IPS DF 4.7 (cell line): ENCODE data around the gene ZNF664.

Source experiments
- DNase-seq: peaks from one replicate; pipeline ENCODE4 v3.0.0-alpha.2; 2013; ENCODE audit warnings: low spot score; ENCODE audit errors: extremely low read depth

The ZNF664 gene

DNA sequence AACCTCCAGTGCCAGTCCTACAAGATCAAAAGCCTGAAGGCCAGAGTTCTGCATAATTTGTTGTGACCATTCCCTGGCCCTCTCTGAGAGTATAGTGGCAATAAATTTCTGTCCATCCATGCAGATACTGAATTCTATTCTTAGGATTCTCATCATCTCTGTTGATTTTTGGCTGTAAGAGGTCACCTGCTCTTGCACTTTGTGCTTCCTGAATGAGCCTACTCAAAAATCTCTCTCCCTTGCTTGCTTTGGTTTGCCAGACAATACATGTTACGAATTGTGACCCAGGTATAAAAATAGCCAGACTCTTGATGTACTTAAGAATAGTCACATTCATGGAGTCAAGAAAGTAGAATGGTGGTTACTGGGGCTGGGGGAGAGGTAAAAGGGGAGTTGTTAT, 16.7 kb downstream of the ZNF664 start:
- DNase-seq = no peak

DNA sequence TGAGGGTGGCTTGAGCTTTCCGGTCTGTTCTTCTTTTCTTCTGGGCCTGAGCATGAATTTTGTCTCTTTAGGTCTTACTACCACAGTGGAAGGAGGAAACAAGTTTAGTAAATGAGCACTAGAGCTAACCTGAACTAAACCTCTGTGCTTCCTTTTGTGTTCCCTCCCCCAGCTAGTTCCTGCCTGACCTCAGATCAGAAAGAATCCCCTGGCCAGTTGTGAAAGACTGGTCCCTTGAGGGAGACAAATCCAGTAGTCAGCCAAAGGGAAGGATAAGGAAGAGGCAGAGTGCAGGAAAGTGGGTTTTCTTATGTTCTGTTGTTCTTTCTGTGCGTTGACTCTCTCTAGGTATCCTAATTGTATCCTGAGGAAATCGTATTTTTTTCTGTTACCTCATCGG, 17.5 kb downstream of the ZNF664 start:
- no peak for DNase-seq

DNA sequence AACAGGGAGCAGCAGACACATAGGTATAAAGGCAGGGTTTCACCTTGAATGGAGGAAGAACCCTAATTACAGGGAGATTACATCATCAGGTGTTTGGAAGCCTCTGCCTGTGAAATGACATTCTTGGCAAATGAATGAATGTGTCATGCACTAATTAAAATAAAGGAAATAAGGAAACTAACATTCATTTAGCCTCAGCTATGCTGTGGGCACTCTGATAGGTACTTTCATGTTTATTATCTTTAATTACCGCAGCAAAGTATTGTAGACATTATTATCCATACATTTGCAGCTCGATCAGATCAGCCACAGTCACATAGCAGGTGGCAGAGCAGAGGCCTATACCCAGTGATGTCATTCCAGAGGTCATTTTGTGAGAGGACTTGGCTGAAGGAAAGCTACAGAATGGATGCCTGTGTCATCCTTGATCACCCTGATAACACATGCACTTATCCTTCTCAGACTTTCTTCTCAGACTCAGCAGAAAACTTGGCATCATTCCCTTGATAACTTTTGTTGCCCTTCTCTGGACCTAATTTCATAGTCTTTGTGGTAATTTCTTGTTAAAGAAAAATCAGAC, 18.4 kb downstream of the ZNF664 start:
- no peak for DNase-seq

DNA sequence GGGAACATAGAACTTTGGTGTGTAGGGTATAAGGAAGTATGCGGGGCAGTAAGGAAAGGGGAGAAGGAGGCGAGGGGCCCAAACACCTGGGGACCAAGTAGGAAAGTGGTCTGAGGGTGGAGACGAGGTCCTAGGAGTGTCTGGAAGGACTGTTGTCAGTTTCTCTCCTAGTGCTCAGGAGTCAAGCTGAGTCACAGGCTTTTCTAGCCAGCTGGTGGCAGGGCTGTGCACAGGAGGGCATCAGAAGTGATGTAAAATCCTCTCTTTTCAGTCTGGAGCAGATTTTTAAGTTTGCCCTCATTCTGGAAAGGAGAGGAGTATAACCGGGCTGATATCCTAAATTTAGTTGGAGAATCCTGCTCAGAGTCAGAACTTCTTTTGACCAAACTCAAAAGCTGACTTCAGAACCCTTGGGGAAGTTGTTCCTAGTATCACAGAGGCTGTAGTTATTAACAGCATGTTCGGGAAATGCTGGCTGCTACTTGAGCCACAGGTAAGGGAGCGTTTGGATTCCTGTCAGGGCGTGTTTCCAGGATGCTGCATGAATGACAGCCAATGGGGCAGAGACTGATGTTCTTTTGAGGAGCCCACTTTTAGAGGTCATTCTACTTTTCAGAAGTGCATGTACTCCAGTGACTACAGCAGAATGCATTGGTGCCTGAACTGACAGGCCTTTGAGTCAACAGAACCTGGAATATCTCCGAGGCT, 19.3 kb downstream of the ZNF664 start:
- DNase-seq = no peak

DNA sequence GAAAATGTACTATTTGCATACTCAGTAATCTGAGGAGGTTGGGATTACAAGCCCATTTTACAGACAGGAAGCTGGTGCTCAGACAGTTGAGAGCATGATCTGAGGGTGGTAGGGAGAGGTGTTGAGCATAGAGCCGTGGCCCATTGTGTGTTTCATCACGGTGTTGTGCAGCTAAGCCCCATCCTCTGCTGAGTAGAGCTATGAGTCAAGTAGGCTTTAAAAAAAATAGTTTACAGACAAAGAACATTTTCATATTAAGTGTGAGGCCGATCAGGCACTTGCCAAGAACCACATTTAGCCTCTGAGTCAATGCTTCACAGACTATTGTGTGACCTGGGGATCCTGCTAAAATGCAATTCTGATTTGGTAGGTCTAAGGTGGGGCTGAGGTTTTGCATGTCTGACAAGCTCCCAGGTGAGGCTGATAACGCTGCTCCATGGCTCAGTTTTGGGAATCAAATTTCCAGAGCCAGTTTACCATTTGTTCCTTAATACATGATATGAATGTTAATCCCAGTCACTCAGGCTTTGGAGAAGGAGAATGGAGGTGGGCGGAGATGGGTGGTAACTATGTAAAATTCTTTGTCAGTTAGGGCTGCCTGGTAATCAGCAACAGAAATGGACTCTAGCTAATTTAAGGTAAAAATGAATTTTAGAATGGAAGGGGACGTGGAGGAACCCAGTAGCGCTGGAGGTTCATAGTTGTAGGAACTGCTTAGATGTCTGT, 22.2 kb downstream of the ZNF664 start:
- no peak for DNase-seq

DNA sequence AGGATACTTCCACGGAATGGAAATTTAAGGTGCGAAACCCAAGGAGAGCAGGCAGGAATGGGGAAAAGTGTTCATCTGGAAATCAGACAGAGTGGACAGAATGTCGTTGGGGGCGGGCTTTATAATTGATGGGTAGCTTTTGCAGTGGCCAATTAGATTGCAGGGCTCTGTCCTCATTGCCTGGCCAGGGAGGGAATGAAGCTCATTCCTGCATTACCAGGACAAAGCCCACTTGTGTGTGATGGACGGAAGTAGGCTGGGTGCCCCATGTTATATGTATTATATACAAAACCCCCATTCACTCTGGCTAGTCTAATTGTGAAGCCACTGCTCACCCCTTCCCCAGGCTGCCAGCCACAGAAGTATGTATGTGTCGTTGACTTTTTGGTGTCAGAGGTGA, 23.6 kb downstream of the ZNF664 start:
- no peak for DNase-seq

DNA sequence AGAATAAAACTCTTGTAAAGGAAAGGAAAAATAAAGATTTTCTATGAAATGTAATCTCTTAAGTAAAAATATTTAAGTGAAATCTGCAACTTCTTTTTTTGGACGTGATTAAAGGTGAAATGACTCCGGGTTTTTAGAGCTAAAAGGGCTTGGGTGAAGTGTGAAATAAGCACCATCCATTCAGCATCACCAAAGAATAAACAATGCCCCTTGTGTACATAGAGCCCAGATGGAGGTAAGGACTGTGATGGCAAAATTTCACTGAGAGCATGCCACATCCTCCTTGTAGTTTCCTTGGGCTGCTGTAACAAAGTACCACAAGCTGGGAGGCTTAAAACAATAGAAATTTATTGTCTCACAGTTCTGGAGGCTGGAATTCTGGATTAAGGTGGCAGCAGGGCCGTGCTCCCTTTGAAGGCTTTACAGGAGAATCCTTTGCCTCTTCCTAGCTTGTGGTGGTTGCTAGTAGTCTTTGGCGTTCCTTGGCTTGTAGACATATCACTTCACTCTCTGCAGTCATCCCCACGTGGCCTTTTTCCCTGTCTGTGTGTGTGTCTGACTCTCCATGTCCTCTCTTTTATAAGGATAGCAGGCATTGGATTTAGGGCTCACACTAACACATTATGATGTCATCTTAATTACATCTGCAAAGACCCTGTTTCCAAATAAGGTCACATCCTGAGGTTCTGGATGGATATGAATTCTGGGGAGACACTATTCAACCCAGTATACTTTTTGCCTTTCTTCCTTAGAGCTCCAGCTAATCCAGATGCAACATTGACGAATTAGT, 24.2 kb downstream of the ZNF664 start:
- DNase-seq = no peak

DNA sequence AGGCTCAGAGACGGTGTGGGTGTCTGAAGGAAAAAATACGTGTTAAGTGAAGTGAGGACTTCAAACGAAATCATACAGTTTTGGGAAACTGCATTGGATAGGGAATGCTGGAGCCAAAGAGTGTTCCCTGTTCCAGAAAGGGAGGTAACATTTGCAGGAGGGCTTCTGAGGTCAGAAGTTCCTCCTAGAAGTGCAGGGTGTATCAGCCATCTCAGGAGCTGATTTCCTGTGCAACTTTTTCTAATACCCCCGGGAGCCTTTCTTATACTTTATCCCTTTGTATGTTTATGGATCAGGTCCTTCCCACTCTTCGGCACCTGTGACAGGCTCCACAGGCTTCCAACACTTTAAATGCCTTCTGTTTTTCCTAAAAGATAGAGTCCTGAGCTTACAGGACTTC, 24.9 kb downstream of the ZNF664 start:
- DNase-seq = no peak

DNA sequence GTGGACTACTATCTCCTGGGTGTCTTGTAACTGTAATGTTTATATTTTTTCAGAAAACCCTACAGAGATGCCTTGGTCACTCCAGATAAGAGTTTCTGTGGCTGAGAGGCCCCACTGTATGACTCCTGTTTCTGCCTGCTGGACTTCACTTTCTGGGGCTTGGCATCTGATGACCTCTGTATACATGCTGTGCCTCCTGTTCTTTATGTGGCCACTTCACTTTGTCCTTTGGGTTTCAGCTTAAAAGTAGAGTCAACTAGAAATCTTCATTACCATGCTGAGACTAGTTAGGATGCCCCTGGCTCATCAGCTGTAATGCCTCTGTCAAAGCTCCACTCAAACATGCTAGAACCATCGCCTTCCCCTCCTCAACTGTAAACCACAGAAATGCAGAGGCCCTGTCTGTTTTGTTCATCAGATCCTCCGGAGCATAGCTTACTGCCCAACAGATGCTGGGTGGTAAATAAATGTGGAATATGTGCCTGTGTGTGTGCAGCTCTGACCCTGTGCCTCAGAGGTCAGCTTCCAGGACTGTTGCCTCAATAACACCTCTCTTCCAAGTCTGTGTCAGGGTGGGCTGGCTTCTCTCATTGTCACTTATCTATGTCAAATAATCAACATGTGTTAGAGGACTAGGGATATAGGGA, 25.5 kb downstream of the ZNF664 start:
- no peak for DNase-seq

DNA sequence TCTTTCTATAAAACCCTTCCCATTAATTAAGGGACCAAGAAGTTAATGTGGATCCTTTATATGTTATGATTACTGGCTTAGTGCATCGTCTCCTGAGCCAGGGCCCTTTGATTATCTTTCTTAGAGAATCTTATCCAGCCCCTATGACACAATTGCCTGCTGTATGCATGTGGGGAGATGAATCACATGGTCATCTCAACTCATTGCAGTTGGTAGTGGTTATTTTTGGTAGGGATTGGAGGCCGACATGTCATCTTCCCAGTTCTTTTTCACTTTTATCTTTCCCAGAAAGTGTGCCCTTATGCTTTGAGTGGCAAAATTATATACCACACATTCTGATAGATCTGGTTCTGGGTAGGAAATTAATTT, 26.0 kb downstream of the ZNF664 start:
- no peak for DNase-seq

DNA sequence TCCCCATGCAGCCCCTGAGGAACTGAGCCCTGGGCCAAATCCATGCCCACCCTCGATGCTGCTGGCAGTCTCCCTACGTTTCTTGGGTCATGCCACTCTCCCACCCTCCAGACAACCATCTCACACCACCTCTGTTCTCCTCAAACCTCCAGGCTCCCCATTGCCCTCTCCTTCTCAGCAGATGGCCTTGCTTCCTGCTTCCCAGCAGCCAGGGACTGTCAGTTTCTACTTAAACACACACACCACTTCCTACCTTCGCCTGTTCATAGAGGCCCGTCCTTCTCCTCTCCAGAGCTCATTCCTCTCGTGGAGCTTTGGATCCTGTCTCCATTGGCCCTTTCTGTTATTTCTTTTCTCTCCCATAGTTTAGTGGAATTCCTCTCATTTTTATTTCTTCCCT, 27.1 kb downstream of the ZNF664 start:
- DNase-seq = no peak

DNA sequence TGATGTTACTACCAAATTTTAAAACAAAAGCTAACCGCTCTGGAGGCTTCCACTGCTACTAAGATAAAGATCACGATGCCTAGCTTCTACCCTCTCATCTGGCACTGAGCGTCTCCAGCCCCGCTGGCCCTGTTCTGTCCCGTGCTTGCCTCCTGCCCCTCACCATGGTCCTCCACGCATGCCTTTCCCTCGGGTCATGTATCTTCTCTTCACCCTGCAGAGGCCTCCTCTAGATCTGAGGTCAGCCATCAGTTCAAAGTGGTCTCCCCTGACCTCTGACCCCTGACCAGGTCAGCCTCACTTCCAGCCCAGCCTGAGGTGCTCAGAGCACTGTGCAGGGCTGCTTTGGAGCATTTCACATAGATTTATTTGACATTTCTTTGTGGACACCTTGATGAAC, 28.3 kb downstream of the ZNF664 start:
- DNase-seq = no peak

DNA sequence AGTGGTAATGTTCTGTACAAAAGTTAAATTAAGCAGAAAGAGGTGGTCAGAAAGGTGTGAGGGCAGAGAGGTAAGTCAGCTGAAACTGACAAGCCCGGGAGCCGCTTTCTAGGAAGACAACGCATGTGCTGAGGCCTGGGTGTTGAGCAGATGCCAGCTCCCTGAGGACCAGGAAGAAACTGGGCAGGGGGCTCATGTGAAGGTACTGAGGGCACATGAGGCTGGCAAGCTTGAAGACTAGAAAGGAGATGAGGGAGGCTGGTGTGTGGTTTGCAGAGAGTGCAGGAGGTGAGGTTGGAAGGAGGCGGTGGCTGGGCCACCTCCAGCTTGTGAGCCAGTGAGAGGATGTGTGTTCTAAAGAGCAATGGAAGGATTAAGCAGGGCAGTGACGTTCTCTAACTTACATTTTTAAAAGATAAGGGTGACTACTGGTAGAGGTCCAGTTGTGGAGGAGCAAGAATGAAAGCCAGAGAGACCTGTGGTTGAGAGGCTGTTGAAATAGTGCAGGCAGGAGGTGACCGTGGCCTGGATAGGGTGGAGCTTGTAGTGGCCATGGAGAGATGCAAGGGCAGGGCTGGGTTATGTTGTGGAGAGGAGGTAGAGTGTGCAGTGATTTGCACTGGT, 29.1 kb downstream of the ZNF664 start:
- DNase-seq = no peak

DNA sequence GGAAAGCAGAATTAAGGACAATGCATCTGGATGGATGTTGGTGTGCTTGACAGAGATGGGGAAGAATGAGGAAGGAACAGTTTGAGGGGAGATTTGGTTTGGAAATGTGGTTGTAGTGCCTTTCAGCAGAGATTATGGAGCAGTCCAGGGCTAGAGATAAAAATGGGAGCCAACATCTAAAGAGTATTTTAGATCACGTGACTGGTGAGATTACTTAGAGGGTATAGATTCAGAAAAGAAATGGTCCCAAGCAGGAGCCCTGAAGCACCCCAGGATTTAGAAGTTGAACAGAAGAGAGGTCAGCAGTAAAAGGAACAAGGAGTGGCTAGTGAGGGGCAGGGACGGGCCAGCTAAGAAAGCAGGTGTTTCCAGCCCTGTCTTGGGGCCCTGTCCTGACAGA, 29.6 kb downstream of the ZNF664 start:
- DNase-seq = no peak

DNA sequence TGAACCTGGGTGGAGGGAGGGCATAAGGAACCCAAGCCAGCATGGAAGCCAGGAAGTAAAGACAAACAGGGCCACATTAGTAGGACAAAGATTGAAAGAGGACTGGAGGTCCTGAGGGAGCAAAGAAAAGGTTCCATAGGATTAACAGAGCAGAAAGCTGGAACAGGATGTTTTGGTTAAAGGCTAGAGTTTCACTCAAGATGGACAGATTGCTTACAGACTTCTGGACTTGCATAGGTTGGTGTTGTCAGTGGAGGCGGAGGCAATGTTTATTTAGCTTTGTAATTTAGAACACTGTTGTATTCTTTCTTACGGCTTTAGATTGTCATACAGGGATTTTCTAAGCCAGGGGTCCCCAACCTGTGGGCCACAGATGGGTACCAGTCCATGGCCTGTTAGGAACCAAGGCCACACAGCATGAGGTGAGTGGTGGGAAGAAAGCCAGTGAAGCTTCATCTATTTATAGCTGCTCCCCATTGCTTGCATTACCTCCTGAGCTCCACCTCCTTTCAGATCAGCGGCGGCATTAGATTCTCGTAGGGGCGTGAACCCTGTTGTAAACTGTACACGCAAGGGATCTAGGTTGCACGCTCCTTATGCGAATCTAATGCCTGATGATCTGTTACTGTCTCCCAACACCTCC, 31.3 kb downstream of the ZNF664 start:
- no peak for DNase-seq

DNA sequence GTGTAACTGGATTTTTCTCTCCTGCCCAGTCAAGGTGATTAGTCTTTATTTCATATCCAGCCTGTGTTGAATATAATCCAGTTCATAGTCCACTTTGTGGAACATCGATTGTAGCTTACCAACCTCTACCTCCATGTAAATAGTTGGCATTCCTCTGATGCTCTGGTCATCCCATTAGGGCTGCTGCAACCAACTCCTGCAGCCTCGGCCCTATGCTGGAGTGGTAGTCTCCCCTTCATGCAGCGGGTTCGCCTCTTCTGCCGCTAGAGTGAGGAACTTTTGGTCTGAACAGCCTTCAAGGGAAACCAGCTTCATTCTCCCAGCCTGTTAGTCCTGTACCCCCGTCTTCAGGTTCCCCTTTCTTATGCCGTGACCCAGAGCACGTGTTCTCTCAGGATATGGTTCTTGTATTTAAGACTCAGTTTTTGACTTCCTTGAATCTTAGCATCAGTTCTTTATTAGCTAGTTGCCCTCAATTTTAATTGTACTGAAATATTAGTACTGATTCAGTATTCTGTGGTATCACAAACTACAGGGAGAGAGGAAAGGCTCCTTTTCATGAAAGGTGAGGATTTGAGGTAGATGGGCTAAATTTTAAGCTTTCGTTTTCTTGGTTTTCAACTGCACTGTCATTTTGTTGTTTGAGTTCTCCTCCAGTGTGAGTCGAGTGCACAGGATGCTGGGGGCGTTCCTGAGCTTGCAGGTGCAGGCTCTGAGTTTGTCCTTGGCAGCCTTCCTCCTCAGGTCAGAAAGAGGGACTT, 33.2 kb downstream of the ZNF664 start:
- DNase-seq = no peak

DNA sequence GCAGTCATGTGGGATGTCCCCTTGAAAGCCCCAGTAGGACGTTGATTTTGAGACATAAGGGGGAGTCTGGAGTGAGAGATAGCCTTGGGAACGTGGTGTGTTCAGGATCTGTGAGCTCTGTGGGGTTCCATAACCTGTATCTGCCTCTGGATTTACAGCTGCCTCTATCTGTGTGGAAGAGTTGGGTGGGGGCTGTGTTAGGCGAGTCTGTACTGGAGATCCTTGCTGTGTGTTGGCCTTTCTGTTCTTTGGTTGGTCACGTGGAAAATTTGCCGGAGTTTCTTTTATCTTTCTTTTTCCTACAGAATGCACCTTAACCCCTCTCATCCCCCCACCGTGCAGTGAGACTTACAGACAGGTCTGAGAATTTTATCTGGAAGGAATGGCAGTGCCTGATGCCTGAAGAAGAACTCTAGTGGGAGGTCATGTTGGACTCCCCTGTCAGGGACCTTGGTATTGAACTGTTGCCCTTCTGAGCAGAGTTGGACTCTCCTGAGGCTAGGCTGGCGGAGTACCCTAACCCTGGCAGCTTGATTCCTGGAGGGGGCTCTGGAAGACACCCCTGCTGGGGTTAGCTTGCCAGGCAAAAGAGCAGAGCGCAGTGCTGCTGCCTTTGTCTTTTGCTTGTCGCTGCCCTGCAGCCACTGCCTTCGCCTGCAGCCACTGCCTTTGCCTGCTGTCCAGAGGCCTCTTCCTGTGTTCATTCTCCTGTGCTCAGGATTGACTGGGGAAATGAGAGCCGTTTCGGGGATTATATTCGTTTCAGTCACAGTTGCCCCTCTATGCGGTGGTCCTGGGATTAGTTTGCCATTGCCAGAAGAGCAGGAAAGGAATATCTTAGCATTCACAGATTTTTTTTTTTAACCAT, 34.1 kb downstream of the ZNF664 start:
- DNase-seq = no peak

DNA sequence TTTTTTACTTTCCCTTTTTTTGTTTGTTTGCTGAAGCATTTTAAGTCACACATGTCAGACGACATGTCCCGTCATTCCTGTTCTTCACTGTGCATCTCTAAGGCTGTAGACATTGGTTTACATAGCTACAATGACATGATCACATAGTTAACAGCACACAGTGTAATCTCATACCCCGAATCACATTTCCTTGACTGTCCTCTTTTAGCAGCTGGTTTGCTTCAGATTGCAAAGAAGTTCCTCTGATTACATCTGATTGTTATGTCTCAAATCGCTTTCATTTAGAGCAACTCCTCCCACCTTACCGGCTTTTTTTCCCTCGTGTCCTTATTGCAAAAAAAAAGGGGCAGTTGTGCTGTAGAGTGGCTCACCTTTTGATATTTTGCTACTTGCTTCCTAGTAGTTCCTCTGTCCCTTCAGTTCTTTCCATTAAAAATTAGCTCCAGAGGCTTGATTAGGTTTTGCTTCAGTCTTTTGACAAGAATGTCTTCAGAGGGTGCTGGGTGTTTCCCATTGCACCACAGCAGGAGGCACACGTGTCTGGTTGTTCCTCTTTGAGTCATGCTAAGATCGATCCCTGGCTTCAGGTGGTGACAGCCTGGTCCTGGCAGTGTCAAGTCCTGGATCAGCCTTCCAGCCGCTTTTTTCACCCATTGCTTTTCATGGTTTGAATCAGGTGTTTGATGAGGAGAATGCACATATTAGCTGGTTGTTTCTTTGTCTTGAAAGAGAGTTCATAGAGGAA, 35.0 kb downstream of the ZNF664 start:
- DNase-seq = no peak
